ENCODE results near the gene KRTAP10-1. TPM values are rescaled to one million over a fixed set of nuclear protein-coding genes. Genes with fewer than 3 reads are reported as not detected.

KRTAP10-1 gene
- total and polyA plus RNA-seq, 9 of the 15 experiments (the other 6 are each of a cell fraction or from before 2014, with no cell fraction given), result not detected

GRCh38 chr21:44494418-44494817 is 45.6 kb downstream of the KRTAP10-1 start (continued):
- TF ChIP-seq CREB3L1 (IDR thresholded peaks at IDR 0.05; ENCODE audit: borderline replicate concordance, low read depth) (no peak), ZNF143 (CRISPR knock-in tag; IDR thresholded peaks at IDR 0.05) (no peak), KAT2B (IDR thresholded peaks at IDR 0.05; ENCODE audit: low read depth, low read length) (no peak), RB1 (IDR thresholded peaks at IDR 0.05; ENCODE audit: low read depth) (no peak), ETV6 (IDR thresholded peaks at IDR 0.05; ENCODE audit: borderline replicate concordance in 1 of 2, low read depth in 2 of 2, low read length in 1 of 2) (no peak), ETV6 (CRISPR knock-in tag; IDR thresholded peaks at IDR 0.05; ENCODE audit: borderline replicate concordance) (no peak), C11orf30 (IDR thresholded peaks at IDR 0.05; ENCODE audit: low read depth) (no peak)

GRCh38 chr21:44492567-44493385 is 47.2 kb downstream of the KRTAP10-1 start:
- H2AFZ ChIP-seq (ENCODE audit: low read depth, low read length), result no peak overlapping the region
- DNase-seq (ENCODE audit: extremely low read depth in 1 of 4, low spot score in 3 of 4) (no peak), FAIRE-seq (no peak), ATAC-seq (no peak)
- H3K9ac ChIP-seq (ENCODE audit: insufficient read depth in 1 of 2, low read depth in 2 of 2, low read length in 2 of 2), result no peak overlapping the region
- no peaks in the 10 kb centered on the region for H3K36me3 ChIP-seq (ENCODE audit: control insufficient read depth, insufficient read depth, low read length)
- intact Hi-C loops (cut with micrococcal nuclease) (no loop called here), in situ Hi-C loops (cut with MboI) (no loop called here)
- no peaks in the 10 kb centered on the region; the same call in 1 of the 2 replicates for H4K20me1 ChIP-seq (replicated peaks; ENCODE audit: control insufficient read depth, insufficient read depth, low read length)
- BruUV-seq (replicated peaks), result no TSS peak
- H3K27me3 ChIP-seq (ENCODE audit: control insufficient read depth in 2 of 2, insufficient read depth in 2 of 2, low read length in 2 of 2), result peaks cover 43 to 70% of the 10 kb centered on the region in 2 experiments
- TF ChIP-seq NFRKB (IDR thresholded peaks at IDR 0.05; ENCODE audit: low read depth), result no peak
- TF ChIP-seq HOMEZ (CRISPR knock-in tag; IDR thresholded peaks at IDR 0.05), result no peak
- no peak for TF ChIP-seq YBX1 (IDR thresholded peaks at IDR 0.05)
- peak; percentile 72; the same call in 1 of the 2 replicates for TF ChIP-seq TRIM28 (IDR thresholded peaks at IDR 0.05)
- TF ChIP-seq ZNF280A (IDR thresholded peaks at IDR 0.05; ENCODE audit: low read depth, partially characterized antibody), result peak; percentile 21
- TF ChIP-seq ZNF143 (CRISPR knock-in tag; IDR thresholded peaks at IDR 0.05), result no peak
- TF ChIP-seq ZNF445 (CRISPR knock-in tag; IDR thresholded peaks at IDR 0.05; ENCODE audit: low read depth), result no peak
- TF ChIP-seq ZNF511 (CRISPR knock-in tag; IDR thresholded peaks at IDR 0.05), result no peak
- H3K4me3 ChIP-seq, result no peak overlapping the region
- H3K79me2 ChIP-seq (ENCODE audit: control insufficient read depth, insufficient read depth, low read length), result no peaks in the 10 kb centered on the region
- no peaks in the 10 kb centered on the region for H3K9me1 ChIP-seq (ENCODE audit: control insufficient read depth, insufficient read depth, low read length)
- POLR2A ChIA-PET, result no interaction called here
- no peak overlapping the region for H3K27ac ChIP-seq (ENCODE audit: extremely low read depth, low read depth, low read length)
- H3K4me2 ChIP-seq (ENCODE audit: insufficient read depth, low read length), result no peak overlapping the region
- CTCF ChIA-PET (ENCODE audit: low intra/inter-chr PET ratio), result no interaction called here
- under 1% methylated on average over 9 of the region's 9 CpGs for WGBS (ENCODE audit: insufficient coverage, low coverage, missing lambda C conversion rate)
- 0 out of 5 replicates have a peak, but pooled peaks cover 0 to 2% of the 10 kb centered on the region in 2 experiments for H3K4me1 ChIP-seq (replicated peaks in 1 of 2; ENCODE audit: control insufficient read depth in 2 of 2, insufficient read depth in 2 of 2, low read length in 2 of 2)
- H3K9me3 ChIP-seq (replicated peaks; ENCODE audit: control insufficient read depth, insufficient read depth, low read depth, low read length), result no peaks in the 10 kb centered on the region

Measured in K562 (cell line).